K562 (cell line): ENCODE measurements around the gene CCDC136. TPM values are rescaled to one million over a fixed set of nuclear protein-coding genes. Genes with fewer than 3 reads are reported as not detected.
A peak's percentile ranks its signal among the peaks of the same experiment; 100 is the strongest.

Source experiments
- ARID3A ChIP-seq: IDR thresholded peaks from 2 replicates; pipeline ENCODE4 v1.6.1; 2012; ENCODE audit warnings: low read depth, low read length, improper control_type of control experiment, borderline replicate concordance
- ATF3 ChIP-seq, 2 experiments: fragments of 450-650 bp in 1 of 2; sonication (generic) in 1 of 2; formaldehyde crosslinking in 1 of 2; IDR thresholded peaks in 1 of 2; conservative IDR thresholded peaks in 1 of 2; 2 replicates each; pipeline versions ENCODE4 v1.6.1 to v1.8.1; 2016 to 2023; ENCODE audit warnings: mild to moderate bottlenecking in 2 of 2, moderate library complexity in 2 of 2, inconsistent platforms in 1 of 2, missing genetic modification reagents in 1 of 2
- CHD2 ChIP-seq: IDR thresholded peaks from 2 replicates; pipeline ENCODE4 v1.6.1; 2011; ENCODE audit warnings: low read depth, low read length
- CSDE1 ChIP-seq, 2 experiments: fragments of 450-650 bp; IDR thresholded peaks; 2 replicates each; pipeline ENCODE4 v1.6.1; 2016; ENCODE audit warnings: mild to moderate bottlenecking in 1 of 2
- E2F1 ChIP-seq: sonication (generic); formaldehyde crosslinking; IDR thresholded peaks from 2 replicates; pipeline ENCODE4 v1.8.1; 2023; ENCODE audit warnings: mild to moderate bottlenecking, missing genetic modification reagents, moderate library complexity
- ESRRA ChIP-seq: fragments of 450-650 bp; IDR thresholded peaks from 2 replicates; pipeline ENCODE4 v1.6.1; 2014; ENCODE audit warnings: low read depth, mild to moderate bottlenecking, moderate library complexity, borderline replicate concordance
- FOXA1 ChIP-seq: fragments of 450-650 bp; IDR thresholded peaks from 2 replicates; pipeline ENCODE4 v1.6.1; 2016; ENCODE audit warnings: mild to moderate bottlenecking, borderline replicate concordance
- GATA2 ChIP-seq: sonication (generic); formaldehyde crosslinking; IDR thresholded peaks from 2 replicates; pipeline ENCODE4 v1.4.0; 2020; ENCODE audit warnings: mild to moderate bottlenecking, missing genetic modification reagents
- HNRNPUL1 ChIP-seq: fragments of 200-400 bp; formaldehyde crosslinking; IDR thresholded peaks from 2 replicates; pipeline ENCODE4 v1.6.1; 2017; ENCODE audit warnings: low read length
- KDM4B ChIP-seq, 2 experiments: fragments of 450-650 bp in 1 of 2; sonication (generic) in 1 of 2; IDR thresholded peaks; 2 replicates each; pipeline ENCODE4 v1.6.1; 2016 to 2017; ENCODE audit warnings: borderline replicate concordance in 2 of 2, antibody characterized with exemption in 1 of 2, low read depth in 1 of 2, mild to moderate bottlenecking in 1 of 2
- MBD2 ChIP-seq: sonication (generic); IDR thresholded peaks from 2 replicates; pipeline ENCODE4 v1.6.1; 2016; ENCODE audit warnings: low read depth, borderline replicate concordance
- MEF2A ChIP-seq: IDR thresholded peaks from 2 replicates; pipeline ENCODE4 v1.6.1; 2011; ENCODE audit warnings: low read depth, mild to moderate bottlenecking, low read length, moderate library complexity; ENCODE audit not compliant: control insufficient read depth
- NR1H2 ChIP-seq: sonication (generic); formaldehyde crosslinking; IDR thresholded peaks from 2 replicates; pipeline ENCODE4 v1.4.0; 2020; ENCODE audit warnings: mild to moderate bottlenecking, missing genetic modification reagents
- POLR2H ChIP-seq: IDR thresholded peaks from 2 replicates; pipeline ENCODE4 v1.6.1; 2016; ENCODE audit warnings: missing genetic modification characterization, low read depth, mild to moderate bottlenecking, control low read depth, missing compliant biosample characterization, moderate library complexity
- POLR3G ChIP-seq: IDR thresholded peaks from 2 replicates; pipeline ENCODE4 v1.6.1; 2011; ENCODE audit not compliant: insufficient read length, insufficient replicate concordance; ENCODE audit errors: extremely low read depth
- RBFOX2 ChIP-seq: fragments of 200-400 bp; formaldehyde crosslinking; IDR thresholded peaks from 2 replicates; pipeline ENCODE4 v1.6.1; 2017; ENCODE audit warnings: low read depth, mild to moderate bottlenecking, low read length, moderate library complexity
- RBM14 ChIP-seq: fragments of 200-400 bp; formaldehyde crosslinking; IDR thresholded peaks from 2 replicates; pipeline ENCODE4 v1.6.1; 2018; ENCODE audit warnings: low read depth, mild to moderate bottlenecking, low read length, moderate library complexity, borderline replicate concordance; ENCODE audit not compliant: insufficient read depth
- SMAD4 ChIP-seq: fragments of 250-450 bp; sonication (Bioruptor Pico); conservative IDR thresholded peaks from 2 replicates; pipeline ENCODE4 v1.8.0; 2021; ENCODE audit warnings: inconsistent platforms, mild to moderate bottlenecking, moderate library complexity
- TRIM24 ChIP-seq, 2 experiments: fragments of 450-650 bp; IDR thresholded peaks; 2 replicates each; pipeline ENCODE4 v1.6.1; 2016
- TSC22D4 ChIP-seq: fragments of 450-650 bp; IDR thresholded peaks from 2 replicates; pipeline ENCODE4 v1.6.1; 2016; ENCODE audit warnings: missing genetic modification characterization, missing biosample characterization, control low read depth
- XRCC3 ChIP-seq: fragments of 450-650 bp; IDR thresholded peaks from 2 replicates; pipeline ENCODE4 v1.6.1; 2017; ENCODE audit warnings: mild to moderate bottlenecking, moderate library complexity
- YBX1 ChIP-seq: fragments of 450-650 bp; IDR thresholded peaks from 2 replicates; pipeline ENCODE4 v1.7.1; 2016; ENCODE audit warnings: mild to moderate bottlenecking
- ZFP36 ChIP-seq: fragments of 150-350 bp; IDR thresholded peaks from 2 replicates; pipeline ENCODE4 v1.6.1; 2018; ENCODE audit warnings: low read length, low read depth; ENCODE audit not compliant: partially characterized antibody
- ZNF263 ChIP-seq: sonication (generic); formaldehyde crosslinking; IDR thresholded peaks from 2 replicates; pipeline ENCODE4 v1.8.0; 2022; ENCODE audit warnings: mild to moderate bottlenecking, missing genetic modification reagents, borderline replicate concordance
- ZNF75A ChIP-seq: fragments of 450-650 bp; formaldehyde crosslinking; IDR thresholded peaks from 2 replicates; pipeline ENCODE4 v1.4.0; 2020; ENCODE audit warnings: mild to moderate bottlenecking
- polyA plus RNA-seq, 8 experiments: library from polyadenylated mRNA; depleted of rRNA in 4 of 8; stranded (reverse) in 5 of 8; unstranded in 3 of 8; fragments of >200 nt; fragmentation: Nextera tagmentation in 2 of 8; fragmentation: Illumina TruSeq in 1 of 8; extraction: Ambion mirVana in 2 of 8; extraction: Trizol in 1 of 8; gene quantifications; 2 replicates each; pipeline versions ENCODE4 v1.2.1 to v1.2.3, GENCODE V29; 2011 to 2014; ENCODE audit warnings: inconsistent platforms in 1 of 8, missing spikeins in 1 of 8
- total RNA-seq, 7 experiments: library from RNA; depleted of rRNA in 6 of 7; stranded (reverse); fragments of >200 nt in 6 of 7; fragmentation: Illumina TruSeq in 2 of 7; extraction: Trizol in 2 of 7; gene quantifications; 2 replicates each; pipeline versions ENCODE4 v1.2.1 to v1.2.3, GENCODE V29; 2011 to 2021; ENCODE audit warnings: low replicate concordance in 1 of 7

CCDC136 gene
- total and polyA plus RNA-seq, 9 of the 15 experiments (the other 6 are each of a cell fraction or from before 2014, with no cell fraction given): 2.4 to 40.8 (median 26.5) TPM

- TF ChIP-seq NR1H2: no peak
- TF ChIP-seq ATF3 (IDR thresholded peaks at IDR 0.05): no peak
- peak; percentile 95 for TF ChIP-seq ATF3 (CRISPR knock-in tag; conservative IDR thresholded peaks at IDR 0.05)
- no peak for TF ChIP-seq ARID3A
- TF ChIP-seq ZFP36: peak; percentile 68
- peak in 1 of 2 experiments; percentile 85; a peak in 2 of 4 replicates for TF ChIP-seq TRIM24 (IDR thresholded peaks at IDR 0.05)
- no peak for TF ChIP-seq FOXA1
- peak; percentile 78 for TF ChIP-seq CHD2
- TF ChIP-seq MBD2: no peak
- peak in 1 of 2 experiments; percentile 86; a peak in 2 of 4 replicates for TF ChIP-seq CSDE1 (IDR thresholded peaks at IDR 0.05)
- TF ChIP-seq SMAD4 (CRISPR knock-in tag): peak; percentile 84
- no peak for TF ChIP-seq RBM14
- TF ChIP-seq KDM4B (IDR thresholded peaks at IDR 0.05; ENCODE audit: borderline replicate concordance in 2 of 2, low read depth in 1 of 2): peak in 1 of 2 experiments; percentile 89; a peak in 1 of 4 replicates
- no peak for TF ChIP-seq MEF2A
- peak; percentile 73 for TF ChIP-seq E2F1 (CRISPR knock-in tag)
- no peak for TF ChIP-seq ZNF75A (CRISPR knock-in tag)
- peak; percentile 55 for TF ChIP-seq RBFOX2
- TF ChIP-seq ESRRA: peak; percentile 61; the same call in 1 of the 2 replicates
- no peak for TF ChIP-seq YBX1
- TF ChIP-seq XRCC3: no peak
- no peak for TF ChIP-seq TSC22D4 (tag)
- TF ChIP-seq POLR3G: no peak
- peak; percentile 100 for TF ChIP-seq POLR2H
- no peak for TF ChIP-seq HNRNPUL1
- peak; percentile 50 for TF ChIP-seq GATA2 (CRISPR knock-in tag)
- TF ChIP-seq ZNF263 (CRISPR knock-in tag): peak; percentile 90
Observed at GRCh38 chr7:128783143-128783861, 8.5 kb upstream of the CCDC136 start (continued).
